LNCaP clone FGC (cell line): ENCODE results near the gene COBL.

ENCODE experiments used
- DNase-seq: peaks from one replicate; pipeline ENCODE4 v3.0.0-alpha.2; 2011; ENCODE audit warnings: low read depth
- H3K4me3 ChIP-seq: 2 replicates; pipeline ENCODE4 v1.5.1; 2011; ENCODE audit warnings: mild to moderate bottlenecking, low read depth, low read length, control low read depth
- TF ChIP-seq, protein P1 (sequence below): IDR thresholded peaks from 2 replicates; pipeline ENCODE4 v1.5.1; 2012; ENCODE audit warnings: mild to moderate bottlenecking; ENCODE audit not compliant: control insufficient read depth, insufficient read depth; ENCODE audit errors: extremely low read depth

COBL gene

DNA sequence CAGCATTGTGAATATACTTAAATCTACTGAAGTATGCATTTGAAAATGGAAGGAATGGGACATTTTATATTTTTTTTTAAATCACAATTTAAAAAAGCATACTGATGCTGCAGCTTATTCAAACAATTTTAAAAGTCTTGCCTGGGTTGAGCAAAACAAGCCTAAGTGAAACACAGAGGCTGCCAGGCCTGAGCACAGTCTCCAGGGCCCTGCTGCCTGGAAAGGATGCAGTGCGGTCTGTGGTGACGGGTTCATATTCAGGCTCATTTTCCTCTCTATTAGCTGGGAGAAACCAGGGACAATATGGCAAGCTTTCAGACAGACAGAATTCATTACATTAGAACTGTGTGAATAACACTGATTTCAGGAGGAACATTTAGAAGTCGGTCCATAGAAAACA lies 251.9 kb downstream of the COBL start:
- TF ChIP-seq, protein P1, sequence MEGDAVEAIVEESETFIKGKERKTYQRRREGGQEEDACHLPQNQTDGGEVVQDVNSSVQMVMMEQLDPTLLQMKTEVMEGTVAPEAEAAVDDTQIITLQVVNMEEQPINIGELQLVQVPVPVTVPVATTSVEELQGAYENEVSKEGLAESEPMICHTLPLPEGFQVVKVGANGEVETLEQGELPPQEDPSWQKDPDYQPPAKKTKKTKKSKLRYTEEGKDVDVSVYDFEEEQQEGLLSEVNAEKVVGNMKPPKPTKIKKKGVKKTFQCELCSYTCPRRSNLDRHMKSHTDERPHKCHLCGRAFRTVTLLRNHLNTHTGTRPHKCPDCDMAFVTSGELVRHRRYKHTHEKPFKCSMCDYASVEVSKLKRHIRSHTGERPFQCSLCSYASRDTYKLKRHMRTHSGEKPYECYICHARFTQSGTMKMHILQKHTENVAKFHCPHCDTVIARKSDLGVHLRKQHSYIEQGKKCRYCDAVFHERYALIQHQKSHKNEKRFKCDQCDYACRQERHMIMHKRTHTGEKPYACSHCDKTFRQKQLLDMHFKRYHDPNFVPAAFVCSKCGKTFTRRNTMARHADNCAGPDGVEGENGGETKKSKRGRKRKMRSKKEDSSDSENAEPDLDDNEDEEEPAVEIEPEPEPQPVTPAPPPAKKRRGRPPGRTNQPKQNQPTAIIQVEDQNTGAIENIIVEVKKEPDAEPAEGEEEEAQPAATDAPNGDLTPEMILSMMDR = no peak
- no peak for DNase-seq
- H3K4me3 ChIP-seq = no peak overlapping the region

DNA sequence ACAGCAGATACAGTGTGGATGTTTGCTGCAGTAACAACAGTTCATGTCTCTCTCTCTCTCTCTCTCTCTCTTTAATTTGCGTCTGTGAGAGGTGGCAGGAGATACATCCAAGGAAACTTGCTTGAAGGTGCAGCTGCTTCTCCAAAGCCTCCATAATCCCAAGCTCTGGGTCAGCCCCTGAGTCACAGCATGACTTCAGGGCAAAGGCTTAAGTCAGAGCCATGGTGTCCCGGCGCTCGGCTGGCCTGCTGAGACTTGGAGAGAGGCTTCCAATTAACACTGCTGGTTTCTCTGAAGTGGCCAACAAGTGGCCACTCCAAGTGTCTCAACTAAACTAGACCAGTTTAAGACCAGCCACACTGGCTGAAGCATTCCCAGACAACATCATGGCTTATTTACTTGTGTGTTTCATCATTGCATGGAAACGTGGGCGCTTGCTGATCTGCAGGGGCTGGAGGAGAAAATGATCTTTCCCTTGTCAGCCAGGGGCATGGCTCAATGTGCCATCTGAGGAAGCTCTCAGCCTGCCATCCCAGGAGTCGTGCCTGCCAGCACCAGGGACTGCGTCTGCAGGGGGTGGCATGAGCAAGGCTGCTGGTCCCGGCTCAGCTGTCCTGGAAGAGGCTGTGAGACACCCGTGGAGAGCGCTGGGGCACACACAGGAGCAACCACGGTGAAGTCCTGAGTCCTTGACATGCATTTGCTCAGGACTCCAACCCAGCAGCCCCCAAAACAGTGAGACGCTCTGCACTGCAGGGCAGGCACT lies 254.2 kb downstream of the COBL start:
- no peak for DNase-seq
- TF ChIP-seq, protein P1 = no peak
- no peak overlapping the region for H3K4me3 ChIP-seq

DNA sequence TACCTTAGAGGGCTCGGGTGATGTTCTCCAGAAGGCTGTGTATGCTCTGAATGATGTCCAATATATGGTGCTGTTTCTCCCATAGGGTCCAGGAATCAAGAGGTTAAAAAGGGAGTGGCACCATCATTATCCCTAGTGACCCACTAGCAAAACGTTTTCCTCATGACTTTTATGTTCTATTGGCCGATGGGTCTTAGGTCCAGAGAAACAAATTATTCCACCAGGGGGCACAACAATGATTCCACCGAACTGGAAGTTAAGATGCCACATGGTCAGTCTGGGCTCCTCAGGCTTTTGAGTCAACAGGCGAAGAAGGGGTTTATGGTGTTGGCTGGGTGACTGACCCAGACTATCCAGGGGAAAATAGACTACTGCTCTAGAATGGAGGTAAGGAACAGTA lies 256.1 kb downstream of the COBL start:
- TF ChIP-seq, protein P1 = no peak
- H3K4me3 ChIP-seq = no peak overlapping the region
- DNase-seq = no peak

DNA sequence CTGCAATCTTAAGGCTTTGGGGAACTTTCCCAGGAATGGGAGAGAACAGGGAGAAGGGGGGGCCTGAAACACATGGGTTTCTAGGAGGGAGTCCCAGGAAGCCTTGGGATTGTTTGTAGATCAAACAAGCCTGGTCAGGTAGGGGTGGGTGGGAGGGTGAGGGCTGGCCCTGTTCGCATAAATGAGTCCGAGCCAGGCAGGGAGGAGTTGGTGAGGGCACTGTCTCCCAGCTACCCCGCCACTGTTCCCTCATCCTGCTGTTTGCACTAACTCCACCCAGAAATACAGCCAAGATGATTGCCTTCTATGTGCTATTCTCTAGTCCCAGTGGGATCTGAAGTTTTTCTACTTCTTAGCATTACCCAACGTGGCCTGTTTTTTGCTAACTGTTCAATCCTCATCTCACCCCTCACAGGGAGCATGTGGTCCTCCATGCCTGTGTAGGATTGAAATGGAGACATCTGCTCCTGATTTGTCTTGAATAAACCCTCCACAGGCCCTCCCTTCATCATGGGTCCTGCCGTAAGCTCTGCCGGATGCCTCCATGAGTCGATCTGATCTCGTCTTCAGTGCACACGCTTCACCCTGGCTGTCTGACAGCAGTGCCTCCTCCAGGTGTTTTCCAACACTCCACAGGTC lies 257.0 kb downstream of the COBL start:
- TF ChIP-seq, protein P1 = no peak
- DNase-seq = no peak
- H3K4me3 ChIP-seq = no peak overlapping the region

DNA sequence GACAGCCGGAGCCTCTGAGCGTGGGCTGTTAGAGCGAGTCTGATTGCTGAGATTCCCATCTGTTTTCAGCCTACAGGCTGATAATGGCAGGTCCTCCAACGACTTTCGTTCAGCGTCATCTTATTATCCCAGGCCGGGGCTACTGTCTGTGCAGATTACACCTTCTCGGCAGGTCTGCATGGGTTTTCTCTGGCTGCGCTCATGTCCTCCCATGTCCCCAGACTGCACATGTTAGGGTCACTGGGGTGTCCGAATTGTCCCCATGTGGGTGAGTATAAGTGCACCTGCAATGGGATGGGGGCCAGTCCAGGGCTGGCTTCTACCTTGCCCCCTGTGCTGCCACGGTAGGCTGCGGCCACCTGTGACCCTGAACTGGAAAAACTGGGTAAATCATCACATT lies 257.8 kb downstream of the COBL start:
- DNase-seq = no peak
- TF ChIP-seq, protein P1 = no peak

DNA sequence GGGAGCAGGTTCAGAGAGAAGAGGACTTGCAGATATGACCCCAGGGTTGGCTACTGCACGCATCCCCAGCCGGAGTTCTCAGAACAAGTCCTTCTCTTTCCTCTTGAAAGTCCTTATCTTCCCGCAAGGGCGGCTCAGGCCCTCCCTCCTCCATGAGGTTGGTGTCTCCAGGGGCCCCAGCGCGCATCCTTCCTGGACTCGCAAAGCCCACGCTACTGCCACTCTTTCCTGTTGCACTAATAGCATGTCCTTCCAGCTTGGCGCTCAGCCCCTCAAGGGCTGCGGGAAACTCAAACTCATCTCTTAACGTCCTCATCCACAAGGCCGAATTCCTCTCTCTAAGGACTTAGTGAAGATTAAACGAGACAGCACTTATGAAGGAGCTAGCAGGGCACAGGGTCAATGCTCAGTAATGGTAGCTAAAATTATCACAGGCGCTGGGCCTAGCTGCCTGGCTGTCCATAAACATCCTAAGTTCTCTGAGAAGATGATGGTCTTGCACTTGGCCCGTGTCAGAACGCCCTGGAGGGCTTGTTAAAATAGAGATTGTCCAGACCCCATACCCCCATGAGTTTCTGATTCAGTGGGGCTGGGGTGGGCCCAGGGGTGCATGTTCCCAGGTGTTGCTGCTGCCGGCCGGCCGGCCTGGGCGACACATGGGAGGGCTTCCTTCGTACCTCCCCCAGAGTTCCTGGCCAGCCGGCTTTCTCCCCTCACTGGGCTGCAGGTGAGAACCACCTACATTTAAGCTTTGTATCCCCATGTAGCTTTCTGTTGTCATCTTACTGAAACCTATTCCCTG lies 261.4 kb downstream of the COBL start:
- H3K4me3 ChIP-seq = no peak overlapping the region
- no peak for DNase-seq
- TF ChIP-seq, protein P1 = no peak

More for the DNA sequence above, 257.8 kb downstream of the COBL start:
- no peak overlapping the region for H3K4me3 ChIP-seq
